GM12891 (cell line): Measurements from ENCODE around the gene MECR. TPM values are rescaled to one million over a fixed set of nuclear protein-coding genes. Genes with fewer than 3 reads are reported as not detected.

Source experiments
- DNase-seq: peaks from one replicate; pipeline ENCODE4 v3.0.0; 2011; ENCODE audit warnings: low spot score; ENCODE audit not compliant: insufficient read length
- FAIRE-seq: peaks from 2 replicates; lab custom pipeline; 2011; peaks lifted over from hg19 to GRCh38; lab: Jason Lieb, UNC
- PAX5 ChIP-seq: IDR thresholded peaks from 2 replicates; pipeline ENCODE4 v1.6.1; 2011; ENCODE audit warnings: low read length, moderate library complexity, mild to moderate bottlenecking; ENCODE audit not compliant: insufficient read depth, severe bottlenecking
- POLR2A ChIP-seq: IDR thresholded peaks from 2 replicates; pipeline ENCODE4 v1.6.1; 2011; ENCODE audit warnings: low read depth, low read length, control low read depth
- POLR2AphosphoS5 ChIP-seq: IDR thresholded peaks from 2 replicates; pipeline ENCODE4 v1.6.1; 2011; ENCODE audit warnings: low read depth, low read length, control low read depth
- POU2F2 ChIP-seq: IDR thresholded peaks from 2 replicates; pipeline ENCODE4 v1.6.1; 2011; ENCODE audit warnings: low read depth, mild to moderate bottlenecking, control low read depth, low read length, moderate library complexity
- SPI1 ChIP-seq: IDR thresholded peaks from 2 replicates; pipeline ENCODE4 v1.6.1; 2011; ENCODE audit warnings: low read depth, low read length, control low read depth
- TAF1 ChIP-seq: IDR thresholded peaks from 2 replicates; pipeline ENCODE4 v1.6.1; 2011; ENCODE audit warnings: low read depth, low read length, control low read depth
- polyA plus RNA-seq: library from polyadenylated mRNA; unstranded; fragments of >200 nt; gene quantifications from one replicate; pipeline ENCODE4 v1.2.1, GENCODE V29; 2012; ENCODE audit warnings: low read depth, missing spikeins, inconsistent platforms; ENCODE audit not compliant: missing spikeins

MECR gene, protein sequence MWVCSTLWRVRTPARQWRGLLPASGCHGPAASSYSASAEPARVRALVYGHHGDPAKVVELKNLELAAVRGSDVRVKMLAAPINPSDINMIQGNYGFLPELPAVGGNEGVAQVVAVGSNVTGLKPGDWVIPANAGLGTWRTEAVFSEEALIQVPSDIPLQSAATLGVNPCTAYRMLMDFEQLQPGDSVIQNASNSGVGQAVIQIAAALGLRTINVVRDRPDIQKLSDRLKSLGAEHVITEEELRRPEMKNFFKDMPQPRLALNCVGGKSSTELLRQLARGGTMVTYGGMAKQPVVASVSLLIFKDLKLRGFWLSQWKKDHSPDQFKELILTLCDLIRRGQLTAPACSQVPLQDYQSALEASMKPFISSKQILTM
- polyA plus RNA-seq = 25.3 TPM

DNA sequence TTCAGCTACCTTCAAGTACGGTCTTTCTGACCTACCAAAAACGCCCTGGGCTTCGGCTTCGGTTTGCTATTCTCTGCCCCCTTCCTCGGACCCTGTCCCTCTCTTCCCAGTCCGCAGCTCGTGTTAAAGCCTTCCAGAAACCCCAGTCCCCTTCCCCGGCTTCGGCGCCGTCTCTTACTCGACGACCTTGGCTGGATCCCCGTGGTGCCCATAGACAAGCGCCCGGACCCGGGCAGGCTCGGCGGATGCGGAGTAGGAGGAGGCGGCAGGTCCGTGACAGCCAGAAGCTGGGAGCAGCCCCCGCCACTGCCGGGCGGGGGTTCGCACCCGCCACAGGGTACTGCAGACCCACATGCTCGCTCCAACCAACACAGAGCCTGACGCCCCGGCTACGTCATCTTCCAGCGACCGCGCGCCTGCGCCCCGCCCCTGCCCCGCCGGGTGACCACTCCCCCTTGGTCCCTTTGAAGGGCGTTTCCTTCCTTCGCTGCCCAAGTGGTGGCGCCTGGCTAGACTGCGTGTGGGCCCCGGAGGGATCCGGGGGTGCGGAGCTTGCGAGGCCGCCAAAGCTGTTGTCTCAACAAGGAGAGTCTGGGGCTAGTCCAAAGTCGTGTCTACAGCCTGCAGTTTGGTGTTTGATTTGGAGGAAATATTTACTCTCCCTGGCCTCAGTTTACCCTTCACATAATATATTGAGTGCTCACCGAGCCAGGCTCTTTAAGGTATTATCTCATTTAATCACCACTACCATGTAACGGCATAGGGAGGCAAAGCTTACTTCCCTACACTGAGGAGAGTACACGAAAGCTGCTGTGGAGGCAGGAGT is at the start of gene MECR:
TSS of gene MECR (minus strand) at position 382 of the 826 bp plus-strand sequence. CDS start at position 354, 28 bp downstream.
- FAIRE-seq (peak; percentile 97), DNase-seq (peak; percentile 97)
- TF ChIP-seq PAX5 = no peak
- peak; percentile 57; the same call in 1 of the 2 replicates for TF ChIP-seq TAF1
- no peak for TF ChIP-seq SPI1
- peak; percentile 82 for TF ChIP-seq POLR2AphosphoS5
- TF ChIP-seq POLR2A = peak; percentile 85
- TF ChIP-seq POU2F2 = no peak

DNA sequence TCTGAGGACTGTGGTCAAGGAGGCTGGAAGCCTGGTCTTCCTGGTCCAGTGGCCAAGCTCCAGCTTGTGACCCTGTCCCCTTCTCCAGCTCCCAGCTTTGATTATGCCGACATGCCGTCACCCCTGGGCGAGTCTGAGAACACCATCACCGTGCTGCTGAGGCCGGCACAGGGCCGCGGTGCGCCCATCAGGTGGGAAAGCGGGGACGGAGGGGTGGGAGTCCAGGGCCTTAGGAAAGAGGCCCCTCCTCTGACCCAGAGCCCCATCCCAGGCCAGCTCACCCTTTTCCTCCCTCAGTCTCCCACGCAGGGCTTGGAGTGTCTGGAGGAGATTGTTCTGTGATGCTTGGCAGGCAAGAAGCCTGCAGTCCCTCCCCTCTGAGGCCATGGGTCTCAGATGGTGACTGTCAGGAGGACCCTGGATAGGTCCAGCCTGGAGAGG is 49.2 kb upstream of the MECR start:
- no peak for TF ChIP-seq POLR2AphosphoS5
- no peak for TF ChIP-seq POU2F2
- TF ChIP-seq PAX5 = no peak
- no peak for TF ChIP-seq SPI1
- TF ChIP-seq TAF1 = no peak
- no peak for TF ChIP-seq POLR2A
- DNase-seq = no peak
- no peak for FAIRE-seq

DNA sequence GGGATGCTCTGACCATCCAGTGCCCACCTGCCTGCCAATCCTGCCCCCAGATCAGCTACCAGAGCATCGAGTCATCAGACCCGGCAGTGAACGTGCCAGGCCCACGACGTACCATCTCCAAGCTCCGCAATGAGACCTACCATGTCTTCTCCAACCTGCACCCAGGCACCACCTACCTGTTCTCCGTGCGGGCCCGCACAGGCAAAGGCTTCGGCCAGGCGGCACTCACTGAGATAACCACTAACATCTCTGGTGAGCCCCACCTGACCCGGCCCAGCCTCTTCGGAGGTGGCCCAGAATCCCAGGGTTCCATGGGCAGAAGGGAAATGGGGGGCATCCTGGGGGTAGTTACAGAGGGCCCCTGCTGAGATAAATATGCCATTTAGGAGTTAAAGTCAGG is 48.7 kb upstream of the MECR start:
- FAIRE-seq = no peak

DNA sequence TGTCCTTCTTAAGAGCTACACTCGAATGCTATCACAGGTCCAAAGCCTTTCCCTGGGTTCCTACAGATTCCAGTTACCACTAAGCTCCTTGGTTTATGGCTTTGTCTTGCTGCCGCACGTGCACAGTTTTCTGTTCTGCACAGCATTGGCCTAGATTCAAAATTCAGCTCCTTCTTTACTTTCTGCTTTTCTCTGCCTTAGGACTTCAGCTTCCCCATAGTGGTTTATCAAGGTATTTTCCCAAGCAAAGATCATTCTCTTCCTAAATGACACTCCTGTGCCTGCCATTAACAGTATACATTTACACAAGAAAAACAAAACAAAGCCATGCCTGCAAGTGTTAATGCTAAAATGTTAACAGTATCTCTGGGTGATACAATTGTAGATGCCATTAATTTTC is 47.4 kb upstream of the MECR start:
- DNase-seq = no peak
- TF ChIP-seq POLR2AphosphoS5 (no peak), TAF1 (no peak), PAX5 (no peak), POLR2A (no peak), SPI1 (no peak)
- no peak for FAIRE-seq

More for the DNA sequence above, 48.7 kb upstream of the MECR start:
- no peak for DNase-seq
- no peak for TF ChIP-seq POLR2AphosphoS5
- no peak for TF ChIP-seq POU2F2
- no peak for TF ChIP-seq PAX5
- no peak for TF ChIP-seq TAF1
- no peak for TF ChIP-seq POLR2A
- no peak for TF ChIP-seq SPI1

DNA sequence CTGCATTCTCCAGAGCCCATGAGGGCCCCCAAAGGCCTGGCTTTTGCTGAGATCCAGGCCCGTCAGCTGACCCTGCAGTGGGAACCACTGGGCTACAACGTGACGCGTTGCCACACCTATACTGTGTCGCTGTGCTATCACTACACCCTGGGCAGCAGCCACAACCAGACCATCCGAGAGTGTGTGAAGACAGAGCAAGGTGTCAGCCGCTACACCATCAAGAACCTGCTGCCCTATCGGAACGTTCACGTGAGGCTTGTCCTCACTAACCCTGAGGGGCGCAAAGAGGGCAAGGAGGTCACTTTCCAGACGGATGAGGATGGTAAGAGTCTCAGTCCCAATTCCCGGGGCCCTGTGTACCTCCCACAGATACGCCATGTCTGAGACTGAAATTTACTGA is 44.7 kb upstream of the MECR start:
- DNase-seq (no peak), FAIRE-seq (no peak)
- TF ChIP-seq TAF1 = no peak
- TF ChIP-seq PAX5 = no peak
- TF ChIP-seq POLR2AphosphoS5 = no peak

DNA sequence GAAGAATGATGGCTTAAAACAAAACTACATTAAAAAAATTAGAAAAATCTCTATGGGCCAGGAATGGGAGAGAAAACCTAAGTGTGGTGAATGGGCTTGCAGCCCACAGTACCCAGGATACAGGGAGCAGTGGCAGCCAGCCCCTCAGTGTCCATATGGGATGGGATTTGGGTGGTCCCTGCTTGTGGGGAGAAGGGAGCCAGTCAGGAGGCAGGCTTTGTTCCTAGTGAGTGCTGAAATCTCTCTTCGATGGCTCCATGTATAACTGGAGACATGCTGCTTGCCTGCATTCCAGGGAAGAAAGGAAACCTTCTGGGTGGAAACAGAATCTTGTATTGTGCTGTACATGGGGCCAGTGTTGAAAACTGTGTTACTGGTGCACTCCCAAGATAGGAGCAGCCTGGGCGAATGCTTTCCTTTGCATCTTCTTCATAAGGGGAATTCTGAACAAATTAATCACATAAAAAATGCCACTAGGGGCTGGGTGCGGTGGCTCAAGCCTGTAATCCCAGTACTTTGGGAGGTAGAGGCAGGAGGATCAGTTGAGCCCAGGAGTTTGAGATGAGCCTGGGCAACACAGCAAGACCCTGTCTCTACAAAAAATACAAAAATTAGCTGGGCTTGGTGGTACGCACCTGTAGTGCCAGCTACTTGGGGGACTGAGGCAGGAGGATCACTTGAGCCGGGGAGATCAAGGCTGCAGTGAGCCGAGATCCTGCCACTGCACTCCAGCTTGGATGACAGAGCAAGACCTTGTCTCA is 41.6 kb upstream of the MECR start:
- FAIRE-seq = no peak
- no peak for DNase-seq
- TF ChIP-seq TAF1 (no peak), POLR2AphosphoS5 (no peak), POU2F2 (no peak), POLR2A (no peak)

DNA sequence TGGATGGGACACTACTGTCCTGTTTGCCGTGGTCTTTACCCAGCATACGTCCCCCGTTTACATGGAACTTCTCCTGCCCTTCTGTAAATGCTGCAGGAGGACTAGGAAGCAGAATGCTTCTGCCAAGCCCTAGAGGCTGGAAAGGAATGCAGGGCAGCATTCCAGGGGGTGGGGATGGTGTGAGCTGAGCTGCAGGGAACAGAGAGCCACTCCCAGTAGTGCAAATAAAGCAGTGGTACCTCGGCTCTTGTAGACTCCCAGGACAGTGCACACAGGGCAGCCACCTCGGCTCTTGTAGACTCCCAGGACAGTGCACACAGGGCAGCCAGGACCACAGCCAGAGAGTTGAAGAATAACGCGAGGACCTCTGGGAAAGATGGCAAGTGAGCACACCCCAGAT is 41.0 kb upstream of the MECR start:
- DNase-seq = no peak
- TF ChIP-seq POU2F2 (no peak), TAF1 (no peak), PAX5 (no peak), POLR2A (no peak), SPI1 (no peak), POLR2AphosphoS5 (no peak)
- FAIRE-seq = no peak

DNA sequence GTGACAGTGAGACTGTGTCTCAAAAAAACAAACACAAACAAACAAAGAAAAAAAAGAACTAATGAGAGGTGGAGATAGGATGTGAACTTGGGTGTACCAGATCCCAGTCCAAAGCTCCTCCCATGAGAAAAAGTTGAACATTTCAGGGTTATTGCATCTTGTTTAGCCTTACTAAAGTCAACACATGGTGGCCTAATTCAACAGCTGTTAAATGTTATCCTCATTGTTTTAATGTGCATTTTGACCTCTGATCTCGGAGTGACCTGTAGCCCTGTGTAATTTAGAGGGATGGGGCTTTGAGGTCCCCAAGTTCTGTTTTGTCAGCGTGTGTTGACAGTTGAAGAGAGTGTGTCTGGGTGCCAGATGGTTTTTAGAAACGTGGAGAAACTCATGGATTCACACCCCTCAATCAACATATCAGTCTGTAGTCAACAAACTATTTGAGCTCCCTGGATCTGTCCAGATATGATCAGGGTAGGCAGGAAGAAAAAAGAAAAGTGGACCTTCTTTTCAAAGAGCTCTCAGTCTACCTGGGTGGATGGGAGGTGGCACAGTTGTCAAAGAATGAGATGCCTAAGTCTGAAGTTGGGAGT is 40.3 kb upstream of the MECR start:
- FAIRE-seq = no peak
- no peak for TF ChIP-seq PAX5
- TF ChIP-seq POLR2AphosphoS5 = no peak
- TF ChIP-seq TAF1 = no peak
- TF ChIP-seq POU2F2 = no peak
- no peak for TF ChIP-seq SPI1
- no peak for TF ChIP-seq POLR2A

DNA sequence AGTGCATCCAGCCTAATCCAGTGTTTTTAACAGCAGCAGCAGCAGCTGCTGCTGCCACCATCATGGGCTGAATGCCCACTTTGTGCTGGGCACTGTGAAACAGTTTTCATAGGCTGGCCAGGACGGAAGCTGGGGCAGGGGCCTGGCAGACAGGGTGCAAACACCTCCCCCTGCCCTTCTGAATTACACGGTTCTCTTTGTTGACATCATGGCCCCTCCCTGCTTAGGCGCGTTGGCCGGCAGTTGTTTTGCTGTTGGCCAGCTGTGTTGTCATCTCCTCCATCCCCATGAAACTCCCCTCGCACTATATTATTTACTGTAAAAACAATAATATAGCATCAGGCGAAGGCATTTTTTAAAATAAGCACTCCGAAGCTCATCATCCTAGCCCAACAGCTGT is 38.6 kb upstream of the MECR start:
- DNase-seq (no peak), FAIRE-seq (no peak)
- TF ChIP-seq TAF1 = no peak
- TF ChIP-seq SPI1 = no peak
- TF ChIP-seq POLR2AphosphoS5 = no peak
- no peak for TF ChIP-seq PAX5

More for the DNA sequence above, 40.3 kb upstream of the MECR start:
- DNase-seq = no peak
